ENCODE results near the gene RNF121. TPM values are rescaled to one million over a fixed set of nuclear protein-coding genes. Genes with fewer than 3 reads are reported as not detected.

Gene RNF121
- total and polyA plus RNA-seq, 7 donors: 7.2 to 34.6 (median 25.2) TPM

DNA sequence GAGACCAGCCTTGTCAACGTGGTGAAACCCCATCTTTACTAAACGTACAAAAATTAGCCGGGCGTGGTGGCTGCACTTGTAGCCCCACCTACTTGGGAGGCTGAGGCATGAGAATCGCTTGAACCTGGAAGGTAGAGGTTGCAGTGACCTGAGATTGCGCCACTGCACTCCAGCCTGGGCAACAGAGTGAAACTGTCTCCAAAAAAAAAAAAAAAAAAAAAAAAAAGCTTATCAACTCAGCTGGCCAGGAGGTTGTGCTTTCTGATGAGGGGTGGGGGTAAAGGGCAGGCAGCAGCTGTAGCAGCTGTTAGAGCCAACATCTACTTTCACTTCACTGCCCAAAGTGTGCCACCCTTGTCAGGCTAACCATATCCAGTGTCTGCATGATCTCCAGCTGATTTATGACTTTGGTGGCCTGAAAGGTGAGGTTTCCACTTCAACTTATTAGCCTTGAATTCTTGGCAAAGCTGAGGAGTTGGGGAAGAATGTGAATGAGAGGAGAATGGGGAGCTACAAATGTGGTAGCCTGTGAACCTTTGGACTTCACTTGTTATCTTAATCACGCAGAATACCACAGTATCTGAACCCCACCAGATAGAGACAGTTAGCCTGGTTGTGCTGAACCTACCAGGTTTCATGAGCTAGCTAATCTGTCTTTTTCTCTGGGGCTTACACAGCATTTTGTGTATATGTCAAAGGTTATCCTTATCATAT is 19.6 kb downstream of the RNF121 start:
- H3K36me3 ChIP-seq: no peaks in the 10 kb centered on the region
- H3K9me3 ChIP-seq: no peaks in the 10 kb centered on the region
- peaks cover 0 to 36% (median 3%) of the 10 kb centered on the region in 4 donors for H3K4me1 ChIP-seq
- 42 to 71% methylated on average over 7 of the region's 7 CpGs for WGBS, 2 donors
- no peak overlapping the region for H3K27ac ChIP-seq
- DNase-seq: no peak
- TF ChIP-seq CTCF (IDR thresholded peaks at IDR 0.05) (no peak), POLR2A (IDR thresholded peaks at IDR 0.05) (no peak), POLR2AphosphoS5 (IDR thresholded peaks at IDR 0.05) (no peak), EP300 (IDR thresholded peaks at IDR 0.05) (no peak)
- no peak overlapping the region for H3K4me3 ChIP-seq
- H3K27me3 ChIP-seq: no peaks in the 10 kb centered on the region
- intact Hi-C loops (cut with DNase I): no loop called here

- no peaks in the 10 kb centered on the region for H3K27me3 ChIP-seq
- 78 to 93% methylated on average over 6 of the region's 6 CpGs for WGBS, 2 donors
- TF ChIP-seq POLR2AphosphoS5 (IDR thresholded peaks at IDR 0.05) (no peak), EP300 (IDR thresholded peaks at IDR 0.05) (no peak), POLR2A (IDR thresholded peaks at IDR 0.05) (no peak), CTCF (IDR thresholded peaks at IDR 0.05) (no peak)
- intact Hi-C loops (cut with DNase I): no loop called here
- no peak overlapping the region for H3K4me3 ChIP-seq
- no peaks in the 10 kb centered on the region for H3K36me3 ChIP-seq
- no peak for DNase-seq
- no peak overlapping the region for H3K27ac ChIP-seq
- peaks cover 0 to 42% (median 6%) of the 10 kb centered on the region in 4 donors for H3K4me1 ChIP-seq
- no peaks in the 10 kb centered on the region for H3K9me3 ChIP-seq
Observed at GRCh38 chr11:71949034-71949433, 20.2 kb downstream of the RNF121 start.

- no peak for DNase-seq
- no peak for TF ChIP-seq EP300 (IDR thresholded peaks at IDR 0.05)
- TF ChIP-seq POLR2A (IDR thresholded peaks at IDR 0.05): no peak
- no peak for TF ChIP-seq POLR2AphosphoS5 (IDR thresholded peaks at IDR 0.05)
- TF ChIP-seq CTCF (IDR thresholded peaks at IDR 0.05): no peak
- no peaks in the 10 kb centered on the region for H3K36me3 ChIP-seq
- H3K4me3 ChIP-seq: no peak overlapping the region
- H3K4me1 ChIP-seq: peaks cover 0 to 15% (median 10%) of the 10 kb centered on the region in 4 donors
- WGBS, 2 donors: 82 to 87% methylated on average over 4 of the region's 4 CpGs
- H3K9me3 ChIP-seq: no peaks in the 10 kb centered on the region
- intact Hi-C loops (cut with DNase I): no loop called here
- no peaks in the 10 kb centered on the region for H3K27me3 ChIP-seq
- no peak overlapping the region for H3K27ac ChIP-seq
Observed at GRCh38 chr11:71951741-71952310, 23.0 kb downstream of the RNF121 start.

GRCh38 chr11:71955898-71956456 is 27.1 kb downstream of the RNF121 start:
- 54 to 59% methylated on average over 3 of the region's 3 CpGs for whole genome bisulfite sequencing, 2 donors
- H3K4me3 ChIP-seq: no peak overlapping the region
- H3K9me3 ChIP-seq: no peaks in the 10 kb centered on the region

More at GRCh38 chr11:71955898-71956456, 27.1 kb downstream of the RNF121 start:
- no peaks in the 10 kb centered on the region for H3K27me3 ChIP-seq
- H3K27ac ChIP-seq: no peak overlapping the region
- intact Hi-C loops (cut with DNase I): no loop called here
- no peak for DNase-seq
- peaks cover 0 to 11% (median 0%) of the 10 kb centered on the region in 4 donors for H3K36me3 ChIP-seq
- peaks cover 0 to 8% (median 6%) of the 10 kb centered on the region in 4 donors for H3K4me1 ChIP-seq
- TF ChIP-seq POLR2AphosphoS5 (IDR thresholded peaks at IDR 0.05) (no peak), POLR2A (IDR thresholded peaks at IDR 0.05) (no peak), EP300 (IDR thresholded peaks at IDR 0.05) (no peak), CTCF (IDR thresholded peaks at IDR 0.05) (no peak)
